B cell (primary cell): ENCODE measurements around the gene MEG3. TPM values are rescaled to one million over a fixed set of nuclear protein-coding genes. Genes with fewer than 3 reads are reported as not detected.

Experiments used
- ATAC-seq: fragments of 200-7000 bp; cut with Tn5 transposase; one replicate; pipeline ENCODE4 v1.10.0; 2021; ENCODE audit warnings: low read depth, mild to moderate bottlenecking, moderate number of reproducible peaks, moderate library complexity
- CTCF ChIA-PET: fragments of 350-600 bp; sonication (Branson Sonifier 250); formaldehyde crosslinking; loops from one replicate; lab custom pipeline; 2021; ENCODE audit warnings: antibody characterized with exemption, inconsistent platforms; lab: Charles Lee
- POLR2A ChIA-PET: fragments of 350-600 bp; sonication (Branson Sonifier 250); formaldehyde crosslinking; loops from one replicate; lab custom pipeline; 2021; ENCODE audit warnings: antibody characterized with exemption; lab: Charles Lee
- DNase-seq: peaks from one replicate; pipeline ENCODE4 v3.0.0; 2013
- H2AFZ ChIP-seq: 2 replicates; pipeline ENCODE4 v1.6.1; 2012; ENCODE audit warnings: mild to moderate bottlenecking, low read depth, low read length; ENCODE audit not compliant: insufficient read depth, poor library complexity, severe bottlenecking
- H3K27ac ChIP-seq, 2 donors: 1 replicate in 1 of 2; 2 replicates in 1 of 2; pipeline ENCODE4 v1.5.1; 2012 to 2013; ENCODE audit warnings: low read length in 2 of 2, mild to moderate bottlenecking in 2 of 2, moderate library complexity in 1 of 2
- H3K27me3 ChIP-seq, 4 experiments: fragments of 200-600 bp in 1 of 4; sonication (generic) in 1 of 4; replicated peaks in 1 of 4; 1 replicate in 2 of 4; 2 replicates in 2 of 4; pipeline versions ENCODE4 v1.6.1 to v1.7.0; 2013 to 2016; ENCODE audit warnings: low read length in 3 of 4, mild to moderate bottlenecking in 2 of 4, mixed read lengths in 1 of 4, moderate library complexity in 1 of 4; ENCODE audit not compliant: insufficient read depth in 4 of 4, control insufficient read depth in 3 of 4; ENCODE audit errors: control extremely low read depth in 1 of 4
- H3K36me3 ChIP-seq, 2 experiments: replicated peaks in 1 of 2; 1 replicate in 1 of 2; 2 replicates in 1 of 2; pipeline versions ENCODE4 v1.6.1 to v1.7.1; 2013; ENCODE audit warnings: low read length in 1 of 2; ENCODE audit not compliant: insufficient read depth in 2 of 2, control insufficient read depth in 1 of 2; ENCODE audit errors: control extremely low read depth in 1 of 2, extremely low read depth in 1 of 2
- H3K4me1 ChIP-seq, 2 donors: fragments of 200-600 bp in 1 of 2; sonication (generic) in 1 of 2; 1 replicate in 1 of 2; 2 replicates in 1 of 2; pipeline versions ENCODE4 v1.5.1 to v1.6.1; 2013 to 2017; ENCODE audit warnings: low read length in 2 of 2; ENCODE audit not compliant: control insufficient read depth in 2 of 2, insufficient read depth in 2 of 2
- H3K4me2 ChIP-seq: replicated peaks from 2 replicates; pipeline ENCODE3; 2012; ENCODE audit warnings: mild to moderate bottlenecking, low read depth, low read length; ENCODE audit not compliant: poor library complexity, severe bottlenecking
- H3K4me3 ChIP-seq, 5 experiments: fragments of 200-600 bp in 1 of 5; sonication (generic) in 1 of 5; 1 replicate in 3 of 5; 2 replicates in 2 of 5; pipeline versions ENCODE4 v1.5.1 to v1.7.0; 2011 to 2016; ENCODE audit warnings: low read length in 4 of 5, mild to moderate bottlenecking in 4 of 5, low read depth in 2 of 5, control low read depth in 1 of 5, moderate library complexity in 1 of 5; ENCODE audit not compliant: insufficient read depth in 1 of 5; ENCODE audit errors: control extremely low read depth in 1 of 5, extremely low read depth in 1 of 5
- H3K79me2 ChIP-seq: fragments of 200-600 bp; sonication (generic); one replicate; pipeline ENCODE4 v1.6.0; 2016; ENCODE audit warnings: low read length; ENCODE audit not compliant: control insufficient read depth, insufficient read depth
- H3K9ac ChIP-seq: fragments of 200-600 bp; sonication (generic); 2 replicates; pipeline ENCODE4 v1.6.1; 2017; ENCODE audit warnings: mild to moderate bottlenecking, low read length, moderate library complexity
- H3K9me3 ChIP-seq, 3 donors: one replicate each; pipeline versions ENCODE4 v1.6.1 to v1.7.1; 2013; ENCODE audit warnings: low read length in 2 of 3; ENCODE audit not compliant: control insufficient read depth in 2 of 3, insufficient read depth in 1 of 3; ENCODE audit errors: control extremely low read depth in 1 of 3
- H4K20me1 ChIP-seq: 2 replicates; pipeline ENCODE4 v1.6.0; 2012; ENCODE audit warnings: mild to moderate bottlenecking, low read length; ENCODE audit not compliant: insufficient read depth, control insufficient read depth, poor library complexity, severe bottlenecking
- H3K27ac Mint-ChIP-seq: one replicate; pipeline ENCODE4 v1.8.0; 2021; ENCODE audit warnings: mixed read lengths
- H3K27me3 Mint-ChIP-seq: one replicate; pipeline ENCODE4 v1.8.0; 2021; ENCODE audit warnings: mixed read lengths
- H3K4me1 Mint-ChIP-seq: one replicate; pipeline ENCODE4 v1.8.0; 2021; ENCODE audit warnings: mixed read lengths
- H3K4me3 Mint-ChIP-seq: one replicate; pipeline ENCODE4 v1.8.0; 2021; ENCODE audit warnings: mixed read lengths
- H3K9me3 Mint-ChIP-seq: one replicate; pipeline ENCODE4 v1.8.0; 2022; ENCODE audit warnings: mixed read lengths; ENCODE audit not compliant: insufficient read depth
- EZH2 ChIP-seq: IDR thresholded peaks from 2 replicates; pipeline ENCODE4 v1.6.1; 2012; ENCODE audit warnings: borderline replicate concordance, low read depth, mild to moderate bottlenecking, moderate library complexity, low read length; ENCODE audit not compliant: insufficient read depth, poor library complexity, severe bottlenecking
- WGBS: methylation state at CpG from one replicate; pipeline ENCODE4 v1.1.5; 2013; ENCODE audit warnings: missing lambda C conversion rate; ENCODE audit not compliant: insufficient coverage; 5-methylcytosine and 5-hydroxymethylcytosine counted together
- intact Hi-C: fragments of 100-400 bp; cut with micrococcal nuclease; formaldehyde crosslinking; loops from one replicate; pipeline ENCODE4 v1.10.0; 2022
- polyA plus RNA-seq: library from polyadenylated mRNA; depleted of rRNA; stranded (reverse); fragments of >200 nt; gene quantifications from 2 replicates; pipeline ENCODE4 v1.2.3, GENCODE V29; 2012
- total RNA-seq, 2 donors: library from RNA; stranded (reverse); fragments of 120-200 nt in 1 of 2; gene quantifications; 1 replicate in 1 of 2; 2 replicates in 1 of 2; pipeline versions ENCODE4 v1.2.3 to v1.2.4, GENCODE V29; 2013 to 2022
- TF ChIP-seq, protein P1 (sequence below): fragments of 200-600 bp; IDR thresholded peaks from one replicate; pipeline ENCODE4 v1.8.0; 2022; ENCODE audit warnings: antibody characterized with exemption, mild to moderate bottlenecking

Gene MEG3
- total and polyA plus RNA-seq, 2 donors (not counting 1 experiment from before 2014, with no cell fraction given): 0.13 TPM; not detected in 1

DNA sequence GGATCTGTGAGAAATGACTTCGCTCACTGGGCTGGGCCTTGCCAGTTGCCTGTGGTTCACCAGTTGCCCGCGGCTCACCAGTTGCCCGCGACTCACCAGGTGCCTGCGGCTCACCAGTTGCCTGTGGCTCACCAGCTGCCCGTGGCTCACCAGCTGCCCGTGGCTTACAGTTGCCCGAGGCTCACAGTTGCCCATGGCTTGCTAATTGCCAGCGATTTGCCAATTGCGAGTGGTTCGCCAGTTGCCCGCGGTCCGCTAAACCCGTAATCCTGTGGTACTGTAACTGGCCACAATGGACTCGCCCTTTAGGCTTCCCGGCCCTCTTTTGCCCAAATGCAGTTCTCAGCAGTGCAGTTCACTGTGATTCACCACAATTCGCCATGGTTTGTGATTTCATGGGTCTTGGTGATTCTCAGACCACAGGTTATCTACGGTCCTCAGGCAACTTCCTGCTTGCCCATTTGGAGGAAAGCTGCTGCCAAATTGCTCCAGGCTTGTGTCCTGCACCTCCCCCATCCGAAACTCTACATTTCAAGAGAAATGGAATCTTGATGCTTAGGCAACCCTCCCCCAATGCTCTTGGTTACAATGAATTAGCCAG lies 15.0 kb upstream of the MEG3 start:
- no peak for DNase-seq
- peaks cover 10% of the 10 kb centered on the region for H3K27me3 Mint-ChIP-seq
- TF ChIP-seq, protein P1, sequence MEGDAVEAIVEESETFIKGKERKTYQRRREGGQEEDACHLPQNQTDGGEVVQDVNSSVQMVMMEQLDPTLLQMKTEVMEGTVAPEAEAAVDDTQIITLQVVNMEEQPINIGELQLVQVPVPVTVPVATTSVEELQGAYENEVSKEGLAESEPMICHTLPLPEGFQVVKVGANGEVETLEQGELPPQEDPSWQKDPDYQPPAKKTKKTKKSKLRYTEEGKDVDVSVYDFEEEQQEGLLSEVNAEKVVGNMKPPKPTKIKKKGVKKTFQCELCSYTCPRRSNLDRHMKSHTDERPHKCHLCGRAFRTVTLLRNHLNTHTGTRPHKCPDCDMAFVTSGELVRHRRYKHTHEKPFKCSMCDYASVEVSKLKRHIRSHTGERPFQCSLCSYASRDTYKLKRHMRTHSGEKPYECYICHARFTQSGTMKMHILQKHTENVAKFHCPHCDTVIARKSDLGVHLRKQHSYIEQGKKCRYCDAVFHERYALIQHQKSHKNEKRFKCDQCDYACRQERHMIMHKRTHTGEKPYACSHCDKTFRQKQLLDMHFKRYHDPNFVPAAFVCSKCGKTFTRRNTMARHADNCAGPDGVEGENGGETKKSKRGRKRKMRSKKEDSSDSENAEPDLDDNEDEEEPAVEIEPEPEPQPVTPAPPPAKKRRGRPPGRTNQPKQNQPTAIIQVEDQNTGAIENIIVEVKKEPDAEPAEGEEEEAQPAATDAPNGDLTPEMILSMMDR: no peak
- TF ChIP-seq EZH2: no peak
- Histone ChIP-seq H3K9me3 (peaks cover 0 to 57% (median 9%) of the 10 kb centered on the region in 3 donors), H3K4me1 (no peaks in the 10 kb centered on the region), H4K20me1 (no peaks in the 10 kb centered on the region), H3K27me3 (peaks cover 0 to 3% (median 0%) of the 10 kb centered on the region in 4 experiments), H3K79me2 (no peaks in the 10 kb centered on the region), H3K9ac (no peak overlapping the region), H3K4me2 (no peak overlapping the region), H3K4me3 (no peak overlapping the region), H3K36me3 (no peaks in the 10 kb centered on the region), H3K27ac (no peak overlapping the region), H2AFZ (no peak overlapping the region)
- no peaks in the 10 kb centered on the region for H3K4me1 Mint-ChIP-seq
- H3K4me3 Mint-ChIP-seq: no peak overlapping the region
- POLR2A ChIA-PET: no interaction called here
- intact Hi-C loops: no loop called here
- CTCF ChIA-PET: no interaction called here
- WGBS: 65% methylated on average over 20 of the region's 21 CpGs
- H3K9me3 Mint-ChIP-seq: peaks cover 6% of the 10 kb centered on the region
- H3K27ac Mint-ChIP-seq: no peak overlapping the region
- no peak for ATAC-seq

DNA sequence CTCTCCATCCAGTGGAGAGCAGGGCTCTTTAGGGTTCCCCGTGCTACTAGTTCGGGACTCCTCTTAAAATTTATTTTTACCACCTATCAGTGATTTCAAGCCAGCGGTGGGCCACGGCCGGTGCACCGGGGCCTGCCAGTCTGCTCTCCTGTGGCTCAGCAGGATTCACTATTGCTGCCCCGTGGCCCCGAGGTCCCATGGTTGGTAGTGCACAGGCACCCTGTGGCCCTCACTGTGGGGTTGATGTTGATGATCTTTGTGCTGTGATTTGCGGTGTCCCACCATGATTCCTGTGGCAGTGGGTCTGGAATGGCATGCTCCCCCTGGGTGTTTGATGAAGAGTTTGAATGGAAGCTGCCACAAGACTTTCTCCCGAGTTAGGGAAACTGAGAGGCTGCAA lies 12.6 kb upstream of the MEG3 start:
- H3K4me1 ChIP-seq: no peaks in the 10 kb centered on the region
- peaks cover 10% of the 10 kb centered on the region for H3K27me3 Mint-ChIP-seq
- no peaks in the 10 kb centered on the region for H3K4me1 Mint-ChIP-seq
- H3K79me2 ChIP-seq: no peaks in the 10 kb centered on the region
- intact Hi-C loops: no loop called here
- H3K4me3 ChIP-seq: no peak overlapping the region
- CTCF ChIA-PET: no interaction called here
- peaks cover 6% of the 10 kb centered on the region for H3K9me3 Mint-ChIP-seq
- no peaks in the 10 kb centered on the region for H3K36me3 ChIP-seq
- H3K4me2 ChIP-seq: no peak overlapping the region
- no peak for DNase-seq
- no peak for TF ChIP-seq EZH2
- TF ChIP-seq, protein P1: no peak
- H3K9ac ChIP-seq: no peak overlapping the region
- no peak overlapping the region for H3K27ac ChIP-seq
- H4K20me1 ChIP-seq: no peaks in the 10 kb centered on the region
- H2AFZ ChIP-seq: no peak overlapping the region
- WGBS: 85% methylated on average over 10 of the region's 10 CpGs
- H3K9me3 ChIP-seq: peaks cover 0 to 40% (median 9%) of the 10 kb centered on the region in 3 donors
- no peak overlapping the region for H3K4me3 Mint-ChIP-seq
- POLR2A ChIA-PET: no interaction called here
- no peak for ATAC-seq
- H3K27ac Mint-ChIP-seq: no peak overlapping the region
- H3K27me3 ChIP-seq: peaks cover 0 to 4% (median 0%) of the 10 kb centered on the region in 4 experiments
